DOHH2 (cell line): Measurements from ENCODE around the gene SEMA3A.

Experiments used
- H3F3A ChIP-seq: fragments of 200-600 bp; sonication (generic), shearing (Covaris generic); 2 replicates; pipeline ENCODE4 v1.6.0; 2016; ENCODE audit warnings: antibody characterized with exemption, mild to moderate bottlenecking; ENCODE audit not compliant: control insufficient read depth, insufficient read depth
- H3K27ac ChIP-seq: fragments of 200-600 bp; sonication (generic); 2 replicates; pipeline ENCODE4 v1.5.1; 2014; ENCODE audit warnings: low read depth, mild to moderate bottlenecking, low read length, moderate library complexity
- H3K27me3 ChIP-seq: fragments of 200-600 bp; sonication (generic); 2 replicates; pipeline ENCODE4 v1.6.1; 2014; ENCODE audit warnings: mild to moderate bottlenecking, low read length, mixed read lengths; ENCODE audit not compliant: control insufficient read depth
- H3K36me3 ChIP-seq: fragments of 200-600 bp; sonication (generic); 2 replicates; pipeline ENCODE4 v1.6.1; 2014; ENCODE audit warnings: mild to moderate bottlenecking, low read length, moderate library complexity, mixed read lengths; ENCODE audit not compliant: control insufficient read depth
- H3K4me1 ChIP-seq: fragments of 200-600 bp; sonication (generic); 2 replicates; pipeline ENCODE4 v1.6.1; 2014; ENCODE audit warnings: mild to moderate bottlenecking, low read length, mixed read lengths; ENCODE audit not compliant: control insufficient read depth
- H3K4me2 ChIP-seq: fragments of 200-600 bp; sonication (generic); 2 replicates; pipeline ENCODE4 v1.6.0; 2014; ENCODE audit warnings: mild to moderate bottlenecking, low read length, moderate library complexity
- H3K4me3 ChIP-seq: fragments of 200-600 bp; sonication (generic); 2 replicates; pipeline ENCODE4 v1.5.1; 2014; ENCODE audit warnings: mild to moderate bottlenecking, low read length, mixed read lengths
- H3K79me2 ChIP-seq: fragments of 200-600 bp; sonication (generic); 2 replicates; pipeline ENCODE4 v1.6.1; 2014; ENCODE audit warnings: mild to moderate bottlenecking, low read length, mixed read lengths; ENCODE audit not compliant: control insufficient read depth
- H3K9me2 ChIP-seq: fragments of 200-600 bp; sonication (generic); replicated peaks from 2 replicates; pipeline ENCODE4 v1.6.1; 2014; ENCODE audit warnings: mild to moderate bottlenecking, low read length, mixed read lengths; ENCODE audit not compliant: control insufficient read depth
- H3K9me3 ChIP-seq: fragments of 200-600 bp; sonication (generic); 2 replicates; pipeline ENCODE4 v1.6.1; 2014; ENCODE audit warnings: antibody characterized with exemption, low read length, mixed read lengths; ENCODE audit not compliant: control insufficient read depth, insufficient read depth
- H4K20me1 ChIP-seq: fragments of 200-600 bp; sonication (generic); 2 replicates; pipeline ENCODE4 v1.6.0; 2014; ENCODE audit warnings: low read depth, mild to moderate bottlenecking, antibody characterized with exemption, low read length, moderate library complexity; ENCODE audit not compliant: control insufficient read depth, insufficient read depth
- EZH2phosphoT487 ChIP-seq: fragments of 200-600 bp; sonication (generic); IDR thresholded peaks from 2 replicates; pipeline ENCODE4 v1.6.1; 2017; ENCODE audit warnings: borderline replicate concordance, mild to moderate bottlenecking, antibody characterized with exemption, low read length, moderate library complexity, mixed read lengths
- TF ChIP-seq, protein P1 (sequence below): fragments of 200-600 bp; sonication (generic); IDR thresholded peaks from one replicate; pipeline ENCODE4 v1.5.1; 2014; ENCODE audit warnings: antibody characterized with exemption, mild to moderate bottlenecking, low read depth, low read length; ENCODE audit not compliant: poor library complexity, severe bottlenecking

Gene SEMA3A

DNA sequence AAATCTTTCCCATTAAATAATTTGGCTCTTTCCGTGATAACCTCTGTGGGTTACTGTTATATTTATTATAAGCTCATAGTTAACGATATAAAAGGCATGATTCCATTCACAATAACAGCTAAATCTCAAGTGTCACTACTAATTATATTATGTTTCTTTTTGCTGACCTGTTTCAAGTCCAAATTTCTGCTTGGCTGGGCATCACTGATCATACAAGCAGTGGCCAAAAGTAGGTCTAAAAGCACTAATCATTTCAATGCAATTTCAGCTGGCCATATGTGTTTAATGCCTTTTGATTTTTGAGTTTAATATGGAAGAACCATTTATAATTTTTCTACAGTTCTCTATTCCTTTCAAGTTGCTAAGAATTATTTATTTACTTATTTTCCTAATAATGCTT lies 110.7 kb downstream of the SEMA3A start:
- no peaks in the 10 kb centered on the region for H3K27me3 ChIP-seq
- H3K27ac ChIP-seq: no peak overlapping the region
- H3K36me3 ChIP-seq: no peaks in the 10 kb centered on the region
- H4K20me1 ChIP-seq: no peaks in the 10 kb centered on the region
- H3K9me3 ChIP-seq: no peaks in the 10 kb centered on the region
- no peak overlapping the region for H3K4me3 ChIP-seq
- no peaks in the 10 kb centered on the region for H3K9me2 ChIP-seq
- H3K79me2 ChIP-seq: no peaks in the 10 kb centered on the region
- H3F3A ChIP-seq: no peaks in the 10 kb centered on the region
- H3K4me1 ChIP-seq: no peaks in the 10 kb centered on the region
- TF ChIP-seq, protein P1, sequence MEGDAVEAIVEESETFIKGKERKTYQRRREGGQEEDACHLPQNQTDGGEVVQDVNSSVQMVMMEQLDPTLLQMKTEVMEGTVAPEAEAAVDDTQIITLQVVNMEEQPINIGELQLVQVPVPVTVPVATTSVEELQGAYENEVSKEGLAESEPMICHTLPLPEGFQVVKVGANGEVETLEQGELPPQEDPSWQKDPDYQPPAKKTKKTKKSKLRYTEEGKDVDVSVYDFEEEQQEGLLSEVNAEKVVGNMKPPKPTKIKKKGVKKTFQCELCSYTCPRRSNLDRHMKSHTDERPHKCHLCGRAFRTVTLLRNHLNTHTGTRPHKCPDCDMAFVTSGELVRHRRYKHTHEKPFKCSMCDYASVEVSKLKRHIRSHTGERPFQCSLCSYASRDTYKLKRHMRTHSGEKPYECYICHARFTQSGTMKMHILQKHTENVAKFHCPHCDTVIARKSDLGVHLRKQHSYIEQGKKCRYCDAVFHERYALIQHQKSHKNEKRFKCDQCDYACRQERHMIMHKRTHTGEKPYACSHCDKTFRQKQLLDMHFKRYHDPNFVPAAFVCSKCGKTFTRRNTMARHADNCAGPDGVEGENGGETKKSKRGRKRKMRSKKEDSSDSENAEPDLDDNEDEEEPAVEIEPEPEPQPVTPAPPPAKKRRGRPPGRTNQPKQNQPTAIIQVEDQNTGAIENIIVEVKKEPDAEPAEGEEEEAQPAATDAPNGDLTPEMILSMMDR: no peak
- TF ChIP-seq EZH2phosphoT487: no peak
- no peak overlapping the region for H3K4me2 ChIP-seq

DNA sequence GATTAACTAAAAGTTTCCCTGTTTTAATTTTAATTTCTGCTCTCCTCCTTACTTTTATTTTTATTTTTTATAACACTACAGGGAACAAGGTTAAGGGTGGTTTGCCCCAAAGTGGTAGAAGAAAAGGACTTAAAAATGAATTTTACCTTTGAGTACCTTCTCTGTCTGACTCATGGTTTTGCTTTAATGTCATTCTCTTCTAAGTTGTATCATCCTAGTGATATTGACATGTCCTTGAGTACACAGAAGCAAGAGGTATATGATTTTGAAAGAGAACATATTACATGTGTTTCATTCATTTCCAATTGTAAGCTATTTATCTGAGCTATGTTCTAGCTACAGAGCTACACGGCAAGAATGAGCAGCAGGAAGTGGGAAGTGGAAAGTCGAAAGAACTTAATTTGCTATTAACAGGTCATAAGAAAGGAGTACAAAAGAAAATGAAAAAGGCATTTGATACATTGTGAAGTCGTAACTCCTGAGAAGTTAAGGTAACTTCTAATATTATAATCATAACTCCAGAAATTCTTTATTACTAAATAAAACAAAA lies 112.5 kb downstream of the SEMA3A start:
- Histone ChIP-seq H4K20me1 (no peaks in the 10 kb centered on the region), H3K4me1 (no peaks in the 10 kb centered on the region), H3K36me3 (no peaks in the 10 kb centered on the region), H3K9me2 (no peaks in the 10 kb centered on the region), H3K79me2 (no peaks in the 10 kb centered on the region), H3K27ac (no peak overlapping the region), H3F3A (no peaks in the 10 kb centered on the region), H3K27me3 (no peaks in the 10 kb centered on the region), H3K9me3 (no peaks in the 10 kb centered on the region), H3K4me3 (no peak overlapping the region), H3K4me2 (no peak overlapping the region)
- TF ChIP-seq EZH2phosphoT487: no peak
- TF ChIP-seq, protein P1: no peak

DNA sequence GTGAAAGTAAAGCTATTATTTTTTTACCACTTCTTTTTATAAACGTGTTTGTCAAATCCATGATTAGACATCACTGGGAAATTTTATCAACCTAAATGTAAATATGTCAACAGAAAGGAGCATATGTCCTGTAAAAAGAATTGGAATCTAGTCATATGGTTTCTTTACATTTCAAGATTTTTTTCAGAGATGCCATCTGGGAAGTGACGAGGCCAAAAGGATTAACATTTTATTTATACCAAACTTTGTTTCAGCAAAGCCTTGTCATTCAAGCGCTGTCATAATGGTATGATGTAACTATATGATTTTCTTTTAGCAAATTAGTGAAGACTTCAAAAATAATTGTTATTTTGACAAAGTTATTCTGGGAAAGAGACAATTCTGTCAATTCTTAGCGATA lies 117.3 kb downstream of the SEMA3A start:
- TF ChIP-seq, protein P1: no peak
- TF ChIP-seq EZH2phosphoT487: no peak
- Histone ChIP-seq H3K36me3 (no peaks in the 10 kb centered on the region), H3K27me3 (no peaks in the 10 kb centered on the region), H3K9me2 (no peaks in the 10 kb centered on the region), H3K4me1 (no peaks in the 10 kb centered on the region), H3K4me2 (no peak overlapping the region), H3K9me3 (no peaks in the 10 kb centered on the region), H3F3A (no peaks in the 10 kb centered on the region), H4K20me1 (no peaks in the 10 kb centered on the region), H3K4me3 (no peak overlapping the region), H3K79me2 (no peaks in the 10 kb centered on the region), H3K27ac (no peak overlapping the region)

DNA sequence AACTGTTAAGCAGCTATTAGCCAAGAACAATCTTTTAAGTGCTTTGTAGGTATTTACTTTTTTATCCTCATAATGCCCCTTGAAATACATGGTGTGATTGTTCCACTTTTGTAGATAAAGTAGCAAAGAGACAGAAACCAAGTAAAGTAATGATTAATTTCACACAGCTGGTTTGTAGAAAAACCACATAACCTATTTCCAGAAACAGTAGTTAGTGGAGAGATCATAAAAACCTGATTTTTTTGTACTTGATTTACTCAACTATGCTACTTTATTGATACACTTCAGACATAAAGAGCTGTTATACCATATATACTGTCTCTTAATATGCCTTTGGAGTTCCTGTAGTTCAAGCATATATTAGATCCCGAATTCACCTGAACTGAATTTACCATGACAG lies 118.4 kb downstream of the SEMA3A start:
- no peaks in the 10 kb centered on the region for H3K9me2 ChIP-seq
- TF ChIP-seq, protein P1: no peak
- no peak for TF ChIP-seq EZH2phosphoT487
- no peaks in the 10 kb centered on the region for H3K27me3 ChIP-seq
- H3K4me2 ChIP-seq: no peak overlapping the region
- H3K4me3 ChIP-seq: no peak overlapping the region
- H3K36me3 ChIP-seq: no peaks in the 10 kb centered on the region
- no peaks in the 10 kb centered on the region for H3K4me1 ChIP-seq
- no peaks in the 10 kb centered on the region for H3K9me3 ChIP-seq
- no peaks in the 10 kb centered on the region for H3F3A ChIP-seq
- no peaks in the 10 kb centered on the region for H4K20me1 ChIP-seq
- no peaks in the 10 kb centered on the region for H3K79me2 ChIP-seq
- H3K27ac ChIP-seq: no peak overlapping the region
